LHCN-M2 (cell line): ENCODE results near the gene THBS3. TPM values are rescaled to one million over a fixed set of nuclear protein-coding genes. Genes with fewer than 3 reads are reported as not detected.
A peak's percentile ranks its signal among the peaks of the same experiment; 100 is the strongest.
"Not testable (repeated sequence)": the region's sequence is repeated elsewhere in the genome, so short reads cannot be mapped to it uniquely, and the experiment has no call there.

Source experiments
- DNase-seq: peaks from one replicate; pipeline ENCODE4 v3.0.0-alpha.2; 2012; ENCODE audit warnings: low read depth
- total RNA-seq: library from RNA; depleted of rRNA; stranded (reverse); fragments of >200 nt; gene quantifications from 2 replicates; pipeline ENCODE4 v1.2.3, GENCODE V29; 2014

The THBS3 gene
- total RNA-seq, 1 experiment from 2014 or later, result 26.4 TPM

GRCh38 chr1:155189926-155190325 lies 17.8 kb downstream of the THBS3 start:
- DNase-seq, result not testable (repeated sequence)

DNA sequence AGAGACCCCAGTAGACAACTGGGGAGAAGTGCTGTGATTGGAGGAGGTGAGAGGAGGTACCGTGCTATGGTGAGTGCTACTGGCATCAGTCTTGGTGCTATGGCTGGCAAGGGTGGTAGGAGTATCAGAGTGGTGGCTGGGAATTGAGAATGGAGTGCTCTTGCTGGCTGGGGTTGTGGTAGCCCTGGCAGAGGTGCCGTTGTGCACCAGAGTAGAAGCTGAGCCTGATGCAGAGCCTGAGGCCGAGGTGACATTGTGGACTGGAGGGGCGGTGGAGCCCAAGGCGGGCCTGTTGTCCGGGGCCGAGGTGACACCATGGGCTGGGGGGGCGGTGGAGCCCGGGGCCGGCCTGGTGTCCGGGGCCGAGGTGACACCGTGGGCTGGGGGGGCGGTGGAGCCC lies 19.4 kb downstream of the THBS3 start:
- no peak for DNase-seq

DNA sequence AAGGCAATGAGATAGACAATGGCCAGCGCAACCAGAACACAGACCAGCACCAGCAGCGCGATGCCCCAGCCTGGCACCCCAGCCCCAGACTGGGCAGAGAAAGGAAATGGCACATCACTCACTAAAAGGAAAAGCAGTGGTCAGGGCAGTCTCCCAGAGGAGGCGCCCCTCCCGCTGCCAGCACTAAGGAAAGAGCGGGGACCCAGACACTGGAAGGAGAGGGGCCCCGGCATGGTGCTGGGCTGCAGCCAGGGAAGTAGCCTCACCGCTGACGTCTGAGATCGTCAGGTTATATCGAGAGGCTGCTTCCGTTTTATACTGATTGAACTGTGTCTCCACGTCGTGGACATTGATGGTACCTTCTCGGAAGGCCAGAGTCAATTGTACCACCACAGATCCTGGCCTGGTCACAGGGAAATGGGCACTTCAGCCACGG lies 20.2 kb downstream of the THBS3 start:
- no peak for DNase-seq

DNA sequence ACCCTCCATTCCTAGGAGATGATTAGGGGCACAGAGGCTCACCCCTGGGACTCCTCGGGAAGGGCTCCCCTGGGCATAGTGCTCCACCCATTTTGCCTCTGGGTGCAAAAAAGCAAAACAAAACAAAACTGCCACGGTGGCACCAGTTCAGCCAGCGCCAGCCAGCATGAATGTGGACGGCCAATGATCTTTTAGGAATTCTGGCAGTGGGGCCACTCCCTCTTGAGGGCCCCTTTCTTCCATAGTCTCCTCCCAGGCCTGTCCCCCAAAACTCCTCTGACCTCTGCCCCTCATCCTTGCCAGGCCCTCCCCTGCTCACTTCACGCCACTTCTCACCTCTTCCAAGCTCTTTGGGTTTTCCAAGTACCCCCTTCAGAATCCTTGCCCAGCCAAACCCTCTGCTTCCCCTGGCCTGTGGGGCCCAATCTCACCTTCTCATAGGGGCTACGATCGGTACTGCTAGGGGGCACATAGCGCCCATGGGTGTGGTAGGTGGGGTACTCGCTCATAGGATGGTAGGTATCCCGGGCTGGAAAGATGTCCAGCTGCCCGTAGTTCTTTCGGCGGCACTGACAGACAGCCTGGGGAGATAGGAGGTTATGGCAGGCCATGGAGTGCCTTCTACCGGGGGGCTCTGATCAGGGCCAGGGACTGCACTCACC lies 20.8 kb downstream of the THBS3 start:
- DNase-seq, result no peak

- no peak for DNase-seq
Measured at GRCh38 chr1:155186067-155186793, 21.5 kb downstream of the THBS3 start.

GRCh38 chr1:155185783-155186066 lies 22.0 kb downstream of the THBS3 start:
- no peak for DNase-seq

- no peak for DNase-seq
Measured at GRCh38 chr1:155184835-155185782, 22.6 kb downstream of the THBS3 start.

- DNase-seq, result no peak
Measured at GRCh38 chr1:155184351-155184811, 23.3 kb downstream of the THBS3 start.

GRCh38 chr1:155183775-155184221 lies 23.9 kb downstream of the THBS3 start:
- DNase-seq, result no peak

DNA sequence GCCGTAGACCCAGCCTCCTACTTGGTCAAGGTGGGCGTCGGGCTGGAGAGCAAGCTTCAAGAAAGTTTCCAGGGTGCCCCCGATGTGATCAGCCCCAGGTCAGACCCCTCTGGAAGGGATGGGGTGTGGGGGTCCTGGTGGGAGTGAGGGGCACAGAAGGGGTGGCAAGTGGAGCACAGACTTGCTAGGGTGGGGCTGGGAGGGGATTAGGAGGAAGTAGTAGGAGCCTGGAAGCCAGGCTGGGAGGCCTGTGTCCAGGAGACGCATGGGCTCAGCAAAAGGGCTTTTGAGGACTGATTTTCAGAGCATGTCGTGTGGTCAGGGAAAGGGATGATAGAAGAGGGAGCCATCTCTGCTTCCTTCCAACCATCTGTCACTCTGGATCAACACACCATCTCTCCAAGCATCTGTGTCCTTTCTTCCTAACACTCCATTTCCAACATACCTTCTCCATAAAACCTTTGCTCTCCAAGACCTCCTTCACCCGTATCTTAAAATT lies 25.6 kb downstream of the THBS3 start:
- DNase-seq, result no peak

DNA sequence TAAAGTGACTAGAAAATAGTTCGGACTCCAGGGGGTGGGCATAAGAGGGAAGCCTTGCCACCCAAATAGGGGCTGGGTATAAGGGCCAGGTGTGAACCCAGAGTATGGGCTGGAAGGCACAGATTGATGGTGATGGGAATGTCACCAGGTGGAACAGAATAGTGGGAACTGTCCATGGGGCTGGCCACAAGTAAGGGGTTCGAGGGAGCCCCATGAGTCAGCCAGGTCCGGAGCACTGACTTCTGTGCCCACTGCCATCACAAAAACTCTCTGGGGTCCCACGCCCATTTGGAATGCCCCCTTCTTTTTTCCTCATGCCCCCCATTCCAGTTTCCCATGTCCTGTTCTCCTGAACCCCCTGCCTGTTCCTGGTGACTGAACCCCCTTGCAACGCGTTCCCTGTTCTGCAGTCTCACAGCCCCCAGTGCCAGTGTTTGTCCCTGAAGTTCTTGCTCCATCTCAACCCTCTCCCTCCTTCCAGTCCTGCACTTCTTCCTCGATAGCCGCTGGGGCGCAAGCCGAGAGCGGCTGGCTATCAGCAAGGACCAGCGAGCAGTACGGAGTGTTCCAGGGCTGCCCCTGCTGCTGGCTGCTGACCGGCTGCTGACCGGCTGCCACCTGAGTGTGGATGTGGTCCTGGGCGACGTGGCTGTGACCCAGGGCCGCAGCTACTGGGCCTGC lies 26.2 kb downstream of the THBS3 start:
- no peak for DNase-seq

- no peak for DNase-seq
Measured at GRCh38 chr1:155179112-155180031, 28.3 kb downstream of the THBS3 start.

GRCh38 chr1:155178441-155179111 lies 29.1 kb downstream of the THBS3 start:
- DNase-seq, result no peak

GRCh38 chr1:155177918-155178281 lies 29.8 kb downstream of the THBS3 start:
- DNase-seq, result no peak

- no peak for DNase-seq
Measured at GRCh38 chr1:155177192-155177917, 30.3 kb downstream of the THBS3 start.

DNA sequence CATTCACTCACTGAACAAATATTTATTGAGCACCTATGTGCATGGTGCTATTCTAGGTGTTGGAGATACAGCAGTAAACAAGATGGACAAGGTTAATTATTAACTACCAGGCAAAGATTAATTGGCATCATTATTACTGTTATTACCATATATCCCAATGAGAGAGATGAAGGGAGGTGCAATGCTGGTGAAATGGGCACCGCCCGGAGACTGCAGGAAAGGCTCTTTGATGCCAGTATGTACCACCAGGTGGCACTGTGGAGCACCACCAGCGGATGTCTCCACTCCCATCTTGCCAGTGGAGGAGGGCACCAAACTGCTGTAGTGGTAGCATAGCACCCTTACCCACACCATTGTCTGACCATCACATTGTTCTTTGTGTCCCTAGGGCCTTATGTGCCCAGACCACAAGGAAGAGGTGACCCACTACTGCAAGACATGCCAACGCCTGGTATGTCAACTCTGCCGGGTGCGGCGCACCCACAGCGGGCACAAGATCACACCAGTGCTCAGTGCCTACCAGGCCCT lies 31.1 kb downstream of the THBS3 start:
- peak; percentile 67 for DNase-seq

DNA sequence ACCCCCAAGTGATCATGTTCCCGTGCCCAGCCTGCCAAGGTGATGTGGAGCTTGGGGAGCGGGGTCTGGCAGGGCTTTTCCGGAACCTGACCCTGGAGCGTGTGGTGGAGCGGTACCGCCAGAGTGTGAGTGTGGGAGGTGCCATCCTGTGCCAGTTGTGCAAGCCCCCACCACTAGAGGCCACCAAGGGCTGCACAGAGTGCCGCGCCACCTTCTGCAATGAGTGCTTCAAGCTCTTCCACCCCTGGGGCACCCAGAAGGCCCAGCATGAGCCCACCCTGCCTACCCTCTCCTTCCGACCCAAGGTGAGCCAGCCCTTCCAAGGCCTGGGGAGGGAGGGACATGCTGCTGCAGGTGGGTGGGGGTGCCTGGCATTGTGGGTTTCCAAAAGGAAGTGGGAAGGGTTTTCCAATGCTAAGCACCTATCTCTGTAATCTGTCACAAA lies 31.7 kb downstream of the THBS3 start:
- peak; percentile 10 for DNase-seq

DNA sequence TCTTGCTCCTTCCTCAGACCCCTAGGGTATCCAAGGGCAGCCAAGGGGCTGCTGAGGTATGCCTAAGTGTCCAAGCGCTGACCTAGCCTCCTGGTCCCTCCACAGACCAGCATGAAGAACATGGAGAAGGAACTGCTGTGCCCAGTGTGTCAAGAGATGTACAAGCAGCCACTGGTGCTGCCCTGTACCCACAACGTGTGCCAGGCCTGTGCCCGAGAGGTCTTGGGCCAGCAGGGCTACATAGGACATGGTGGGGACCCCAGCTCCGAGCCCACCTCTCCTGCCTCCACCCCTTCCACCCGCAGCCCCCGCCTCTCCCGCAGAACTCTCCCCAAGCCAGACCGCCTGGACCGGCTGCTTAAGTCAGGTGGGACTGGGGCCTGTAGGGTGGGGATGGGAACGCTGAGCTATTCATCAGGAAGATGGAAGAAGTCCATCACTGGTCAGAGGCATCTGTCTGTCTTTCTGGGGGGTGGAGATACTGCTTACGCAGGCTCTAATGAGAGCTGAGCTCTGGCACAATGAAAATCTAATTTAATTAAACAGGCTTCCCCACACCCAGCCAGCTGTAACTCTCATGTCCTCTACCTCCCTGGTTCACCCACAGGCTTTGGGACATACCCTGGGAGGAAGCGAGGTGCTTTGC lies 32.3 kb downstream of the THBS3 start:
- DNase-seq, result no peak
